ENCODE data around the gene RNU6-7.

GRCh38 chr14:32200368-32201192 lies 1.3 kb upstream of the RNU6-7 start:
- TF ChIP-seq POLR2A (IDR thresholded peaks at IDR 0.05; ENCODE audit: low read length) (no peak), GATA1 (IDR thresholded peaks at IDR 0.05; ENCODE audit: low read depth, low read length) (no peak)

All from erythroblast (primary cell).